ENCODE measurements around the gene NAIP.

- TF ChIP-seq CTCF (IDR thresholded peaks at IDR 0.05) (no peak), ZFX (IDR thresholded peaks at IDR 0.05; ENCODE audit: borderline replicate concordance) (no peak)
These were observed 11.0 kb downstream of the NAIP start for GRCh38 chr5:71014176-71014575.

Measured in 22Rv1 (cell line).